Measurements from ENCODE around the gene SSU72.
"Not testable (repeated sequence)": the region's sequence is repeated elsewhere in the genome, so short reads cannot be mapped to it uniquely, and the experiment has no call there.

Gene SSU72

GRCh38 chr1:1507305-1507704, 67.4 kb downstream of the SSU72 start:
- CTCF ChIA-PET = no interaction called here

GRCh38 chr1:1505801-1506200, 68.9 kb downstream of the SSU72 start:
- H3K9me3 ChIP-seq (ENCODE audit: control extremely low read depth in 1 of 5, control insufficient read depth in 4 of 5, insufficient read depth in 2 of 5, low read depth in 1 of 5, low read length in 4 of 5); H3K27me3 ChIP-seq (replicated peaks in 2 of 5; ENCODE audit: control insufficient read depth in 4 of 5, insufficient read depth in 5 of 5, low read length in 4 of 5); DNase-seq; H3K36me3 ChIP-seq (ENCODE audit: control insufficient read depth in 4 of 4, insufficient read depth in 4 of 4, low read length in 3 of 4); POLR2A ChIA-PET: not testable (repeated sequence)
- Histone ChIP-seq H3K4me3 (ENCODE audit: control insufficient read depth in 1 of 7, extremely low read depth in 1 of 7, insufficient read depth in 4 of 7, low read depth in 2 of 7, low read length in 6 of 7) (peak overlapping the region in 1 of 7 experiments; percentile 36), H3K27ac (ENCODE audit: insufficient read depth in 1 of 2, low read depth in 1 of 2, low read length in 2 of 2, poor library complexity in 1 of 2, severe bottlenecking in 2 of 2) (peak overlapping the region in 1 of 2 experiments; percentile 49), H3K4me1 (ENCODE audit: control extremely low read depth in 1 of 4, control insufficient read depth in 4 of 4, insufficient read depth in 4 of 4, low read length in 3 of 4) (peaks cover 0 to 10% (median 6%) of the 10 kb centered on the region in 4 experiments)
- CTCF ChIA-PET = interaction anchor here (1.6 to 3.1 kb wide), 3 partner anchors 43 to 106 kb away, joined by 5 to 10 read pairs (median 6); partner anchors contain the start of gene CCNL2
- WGBS (ENCODE audit: insufficient coverage) = 100% methylated on average over 2 of the region's 5 CpGs

More at GRCh38 chr1:1507305-1507704, 67.4 kb downstream of the SSU72 start:
- no peak for DNase-seq
- Histone ChIP-seq H3K27me3 (replicated peaks in 2 of 5; ENCODE audit: control insufficient read depth in 4 of 5, insufficient read depth in 5 of 5, low read length in 4 of 5) (no peaks in the 10 kb centered on the region), H3K9me3 (ENCODE audit: control extremely low read depth in 1 of 5, control insufficient read depth in 4 of 5, insufficient read depth in 2 of 5, low read depth in 1 of 5, low read length in 4 of 5) (peaks cover 0 to 4% (median 0%) of the 10 kb centered on the region in 5 experiments), H3K4me3 (ENCODE audit: control insufficient read depth in 1 of 7, extremely low read depth in 1 of 7, insufficient read depth in 4 of 7, low read depth in 2 of 7, low read length in 6 of 7) (no peak overlapping the region), H3K27ac (ENCODE audit: insufficient read depth in 1 of 2, low read depth in 1 of 2, low read length in 2 of 2, poor library complexity in 1 of 2, severe bottlenecking in 2 of 2) (no peak overlapping the region), H3K36me3 (ENCODE audit: control insufficient read depth in 4 of 4, insufficient read depth in 4 of 4, low read length in 3 of 4) (no peaks in the 10 kb centered on the region), H3K4me1 (ENCODE audit: control extremely low read depth in 1 of 4, control insufficient read depth in 4 of 4, insufficient read depth in 4 of 4, low read length in 3 of 4) (peaks cover 2 to 15% (median 10%) of the 10 kb centered on the region in 4 experiments)
- WGBS (ENCODE audit: insufficient coverage) = 100% methylated on average over 2 of the region's 4 CpGs
- POLR2A ChIA-PET = no interaction called here

- CTCF ChIA-PET = interaction anchor here (1.0 to 3.1 kb wide), 6 partner anchors 13 to 106 kb away, joined by 4 to 10 read pairs (median 6); partner anchors contain the start of gene CCNL2
- no CpG with 5 or more reads among the region's 22 CpGs for WGBS (ENCODE audit: insufficient coverage)
- H3K4me1 ChIP-seq (ENCODE audit: control extremely low read depth in 1 of 4, control insufficient read depth in 4 of 4, insufficient read depth in 4 of 4, low read length in 3 of 4); POLR2A ChIA-PET; H3K9me3 ChIP-seq (ENCODE audit: control extremely low read depth in 1 of 5, control insufficient read depth in 4 of 5, insufficient read depth in 2 of 5, low read depth in 1 of 5, low read length in 4 of 5); H3K36me3 ChIP-seq (ENCODE audit: control insufficient read depth in 4 of 4, insufficient read depth in 4 of 4, low read length in 3 of 4); H3K27me3 ChIP-seq (replicated peaks in 2 of 5; ENCODE audit: control insufficient read depth in 4 of 5, insufficient read depth in 5 of 5, low read length in 4 of 5): not testable (repeated sequence)
- Histone ChIP-seq H3K4me3 (ENCODE audit: control insufficient read depth in 1 of 7, extremely low read depth in 1 of 7, insufficient read depth in 4 of 7, low read depth in 2 of 7, low read length in 6 of 7) (peak overlapping the region in 2 of 7 experiments; percentile 36 to 45), H3K27ac (ENCODE audit: insufficient read depth in 1 of 2, low read depth in 1 of 2, low read length in 2 of 2, poor library complexity in 1 of 2, severe bottlenecking in 2 of 2) (peak overlapping the region in 1 of 2 experiments; percentile 49)
- DNase-seq = peak in 2 of 3 donors; percentile 8 to 14
Observed at GRCh38 chr1:1505366-1505798, 69.3 kb downstream of the SSU72 start.

GRCh38 chr1:1504777-1505365, 69.8 kb downstream of the SSU72 start:
- ChIA-PET CTCF (interaction anchor here (0.6 to 3.1 kb wide), 13 partner anchors 12 to 382 kb away, joined by 3 to 10 read pairs (median 4); partner anchors contain the start of gene CCNL2), POLR2A (interaction anchor here (0.6 kb wide), 2 partner anchors 87 to 108 kb away, joined by 3 read pairs; no protein-coding TSS in a partner anchor)
- 44% methylated on average over 9 of the region's 16 CpGs for WGBS (ENCODE audit: insufficient coverage)
- DNase-seq = peak; percentile 45 to 78 (median 63)
- not testable (repeated sequence) for H3K27me3 ChIP-seq (replicated peaks in 2 of 5; ENCODE audit: control insufficient read depth in 4 of 5, insufficient read depth in 5 of 5, low read length in 4 of 5); H3K9me3 ChIP-seq (ENCODE audit: control extremely low read depth in 1 of 5, control insufficient read depth in 4 of 5, insufficient read depth in 2 of 5, low read depth in 1 of 5, low read length in 4 of 5); H3K4me1 ChIP-seq (ENCODE audit: control extremely low read depth in 1 of 4, control insufficient read depth in 4 of 4, insufficient read depth in 4 of 4, low read length in 3 of 4); H3K36me3 ChIP-seq (ENCODE audit: control insufficient read depth in 4 of 4, insufficient read depth in 4 of 4, low read length in 3 of 4)
- Histone ChIP-seq H3K27ac (ENCODE audit: insufficient read depth in 1 of 2, low read depth in 1 of 2, low read length in 2 of 2, poor library complexity in 1 of 2, severe bottlenecking in 2 of 2) (peak overlapping the region in 1 of 2 experiments; percentile 49), H3K4me3 (ENCODE audit: control insufficient read depth in 1 of 7, extremely low read depth in 1 of 7, insufficient read depth in 4 of 7, low read depth in 2 of 7, low read length in 6 of 7) (peak overlapping the region in 2 of 7 experiments; percentile 20 to 45)

- H3K4me3 ChIP-seq (ENCODE audit: control insufficient read depth in 1 of 7, extremely low read depth in 1 of 7, insufficient read depth in 4 of 7, low read depth in 2 of 7, low read length in 6 of 7); H3K27ac ChIP-seq (ENCODE audit: insufficient read depth in 1 of 2, low read depth in 1 of 2, low read length in 2 of 2, poor library complexity in 1 of 2, severe bottlenecking in 2 of 2); H3K4me1 ChIP-seq (ENCODE audit: control extremely low read depth in 1 of 4, control insufficient read depth in 4 of 4, insufficient read depth in 4 of 4, low read length in 3 of 4); DNase-seq; H3K27me3 ChIP-seq (replicated peaks in 2 of 5; ENCODE audit: control insufficient read depth in 4 of 5, insufficient read depth in 5 of 5, low read length in 4 of 5); CTCF ChIA-PET: not testable (repeated sequence)
- H3K36me3 ChIP-seq (ENCODE audit: control insufficient read depth in 4 of 4, insufficient read depth in 4 of 4, low read length in 3 of 4) = peaks cover 4 to 47% (median 33%) of the 10 kb centered on the region in 4 experiments
- peaks cover 0 to 23% (median 17%) of the 10 kb centered on the region in 5 experiments for H3K9me3 ChIP-seq (ENCODE audit: control extremely low read depth in 1 of 5, control insufficient read depth in 4 of 5, insufficient read depth in 2 of 5, low read depth in 1 of 5, low read length in 4 of 5)
- 95% methylated on average over 12 of the region's 18 CpGs for WGBS (ENCODE audit: insufficient coverage)
- POLR2A ChIA-PET = interaction anchor here (0.6 kb wide), 1 partner anchor 186 kb away, joined by 3 read pairs; no protein-coding TSS in a partner anchor
Observed at GRCh38 chr1:1495461-1495975, 79.1 kb downstream of the SSU72 start.

GRCh38 chr1:1494311-1494710, 80.4 kb downstream of the SSU72 start:
- CTCF ChIA-PET; POLR2A ChIA-PET; H3K4me3 ChIP-seq (ENCODE audit: control insufficient read depth in 1 of 7, extremely low read depth in 1 of 7, insufficient read depth in 4 of 7, low read depth in 2 of 7, low read length in 6 of 7); H3K4me1 ChIP-seq (ENCODE audit: control extremely low read depth in 1 of 4, control insufficient read depth in 4 of 4, insufficient read depth in 4 of 4, low read length in 3 of 4); DNase-seq; H3K27ac ChIP-seq (ENCODE audit: insufficient read depth in 1 of 2, low read depth in 1 of 2, low read length in 2 of 2, poor library complexity in 1 of 2, severe bottlenecking in 2 of 2); H3K27me3 ChIP-seq (replicated peaks in 2 of 5; ENCODE audit: control insufficient read depth in 4 of 5, insufficient read depth in 5 of 5, low read length in 4 of 5): not testable (repeated sequence)
- Histone ChIP-seq H3K9me3 (ENCODE audit: control extremely low read depth in 1 of 5, control insufficient read depth in 4 of 5, insufficient read depth in 2 of 5, low read depth in 1 of 5, low read length in 4 of 5) (peaks cover 0 to 23% (median 17%) of the 10 kb centered on the region in 5 experiments), H3K36me3 (ENCODE audit: control insufficient read depth in 4 of 4, insufficient read depth in 4 of 4, low read length in 3 of 4) (peaks cover 4 to 57% (median 41%) of the 10 kb centered on the region in 4 experiments)
- WGBS (ENCODE audit: insufficient coverage) = 96% methylated on average over 11 of the region's 22 CpGs
